CD4-positive, alpha-beta T cell treated with Interleukin-6 at 100 ng/mL for 8 hours (primary cell): ENCODE results near the gene RELN.
"Not testable (repeated sequence)": the region's sequence is repeated elsewhere in the genome, so short reads cannot be mapped to it uniquely, and the experiment has no call there.

Source experiments
- DNase-seq: peaks from one replicate; pipeline ENCODE4 v3.0.0-alpha.2; 2020; ENCODE audit warnings: mixed read lengths, low spot score

The RELN gene

GRCh38 chr7:103560136-103560535 is 429.3 kb downstream of the RELN start:
- no peak for DNase-seq

- DNase-seq, result no peak
These were observed 438.4 kb downstream of the RELN start for GRCh38 chr7:103551016-103551415.

- no peak for DNase-seq
These were observed 439.7 kb downstream of the RELN start for GRCh38 chr7:103549786-103550185.

DNA sequence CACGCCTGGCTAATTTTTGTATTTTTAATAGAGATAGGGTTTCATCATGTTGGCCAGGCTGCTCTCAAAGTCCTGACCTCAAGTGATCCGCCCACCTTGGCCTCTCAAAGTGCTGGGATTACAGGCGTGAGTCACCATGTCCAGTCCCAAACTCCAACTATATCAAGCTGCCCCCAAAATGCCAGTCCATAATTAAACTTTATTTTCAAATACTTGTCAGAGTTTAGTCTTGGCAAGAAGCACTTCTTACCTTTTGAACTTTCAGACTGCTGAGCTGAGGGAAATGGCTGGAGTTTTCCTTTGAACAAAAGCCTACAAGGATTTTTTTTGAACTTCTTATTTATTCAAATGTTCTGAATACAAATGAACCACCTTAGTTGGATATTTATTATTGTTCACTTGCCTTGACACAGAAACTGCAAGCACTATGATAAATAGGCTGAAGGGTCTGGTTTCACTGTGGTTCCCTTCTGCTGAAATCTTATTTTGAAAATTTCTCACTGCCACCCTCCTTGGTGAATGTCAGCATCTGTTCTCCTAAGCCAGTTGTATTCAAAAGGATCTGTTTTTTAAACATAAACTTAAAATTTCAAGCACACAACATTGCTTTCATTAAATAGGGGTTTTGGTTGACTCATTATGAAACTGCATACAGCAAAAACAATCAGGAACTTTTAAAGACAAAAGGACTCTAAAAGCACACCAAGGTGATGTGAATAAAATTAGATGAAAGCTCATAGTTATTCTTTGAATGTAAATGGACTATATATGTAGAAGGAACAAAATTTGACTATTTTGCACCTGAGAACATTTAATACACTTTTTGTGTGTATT is 441.8 kb downstream of the RELN start:
- DNase-seq, result no peak

GRCh38 chr7:103542470-103542869 is 447.0 kb downstream of the RELN start:
- no peak for DNase-seq

DNA sequence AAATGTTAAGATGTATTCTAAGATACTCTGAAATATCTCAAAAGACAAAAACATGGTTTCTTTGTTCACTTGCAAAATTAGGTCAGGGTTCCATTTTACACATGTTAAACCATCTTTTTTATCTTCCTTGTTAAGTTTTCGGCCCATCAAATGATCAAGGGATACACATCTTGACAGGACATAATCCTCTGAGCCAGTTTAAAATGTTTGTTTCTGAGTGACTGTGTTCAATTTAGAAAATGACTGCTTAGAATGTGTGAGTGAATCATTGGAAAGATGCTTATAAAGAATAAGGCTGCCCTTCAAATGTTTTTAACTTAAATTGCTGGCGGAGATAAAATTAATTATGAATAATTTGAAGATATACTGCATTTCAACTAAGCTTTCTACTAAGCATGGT is 447.5 kb downstream of the RELN start:
- DNase-seq, result no peak

DNA sequence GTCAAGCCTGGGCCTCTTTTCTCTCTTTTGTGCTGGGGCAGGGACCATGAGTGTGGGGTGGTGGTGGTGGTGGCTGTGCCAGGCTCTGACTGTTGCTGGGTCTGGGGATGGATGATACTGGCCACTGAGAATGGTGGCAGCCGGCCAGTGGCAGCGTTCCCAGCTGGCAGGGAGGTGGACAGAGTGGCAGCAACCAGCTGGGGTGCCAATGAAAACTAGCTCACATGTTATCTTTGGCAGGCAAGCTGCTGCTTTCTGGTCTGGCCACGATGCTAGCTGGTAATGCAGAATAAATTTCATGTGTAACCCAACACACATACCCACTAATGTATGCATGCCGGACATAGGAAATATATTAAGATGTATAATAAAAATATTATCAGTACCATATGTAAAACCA is 448.4 kb downstream of the RELN start:
- no peak for DNase-seq

- no peak for DNase-seq
These were observed 449.1 kb downstream of the RELN start for GRCh38 chr7:103540338-103540737.

GRCh38 chr7:103539875-103540274 is 449.6 kb downstream of the RELN start:
- no peak for DNase-seq

- DNase-seq, result no peak
These were observed 450.3 kb downstream of the RELN start for GRCh38 chr7:103538964-103539709.

- no peak for DNase-seq
These were observed 455.7 kb downstream of the RELN start for GRCh38 chr7:103533761-103534160.

DNA sequence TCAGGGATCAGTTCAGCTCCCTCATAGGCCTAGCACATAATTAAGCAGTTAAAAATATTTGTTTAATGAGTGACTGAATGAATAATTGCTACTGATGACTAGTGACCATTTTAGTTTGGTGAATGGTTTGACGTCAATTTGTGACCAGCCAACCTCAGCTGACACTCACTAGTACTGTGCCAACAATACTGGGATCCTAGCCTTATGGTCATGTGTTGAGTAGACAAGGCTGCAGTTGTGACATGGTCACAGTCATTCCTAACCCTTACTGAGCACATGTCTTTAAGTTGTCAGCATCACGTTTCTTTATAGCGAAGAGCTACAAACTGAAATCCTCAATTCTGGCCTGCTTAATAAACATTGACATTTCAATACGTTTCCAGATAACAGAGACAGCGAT is 456.5 kb downstream of the RELN start:
- no peak for DNase-seq

DNA sequence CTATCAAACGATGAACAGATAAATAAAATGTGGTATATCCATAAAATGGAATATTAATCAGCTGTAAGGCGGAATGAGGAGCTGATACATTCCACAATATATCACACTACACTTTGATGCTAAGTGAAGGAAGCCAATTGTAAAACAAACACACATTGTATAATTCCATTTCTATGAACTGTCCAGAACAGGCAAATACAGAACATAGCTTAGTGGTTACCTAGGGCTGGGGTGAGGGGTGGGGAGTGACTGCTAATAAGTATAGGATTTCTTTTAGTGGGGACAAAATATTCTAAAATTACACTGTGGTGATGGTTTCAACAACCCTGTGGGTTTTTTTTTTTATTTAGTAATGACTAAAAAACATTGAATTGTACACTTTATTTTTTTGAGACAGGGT is 461.3 kb downstream of the RELN start:
- DNase-seq, result no peak

DNA sequence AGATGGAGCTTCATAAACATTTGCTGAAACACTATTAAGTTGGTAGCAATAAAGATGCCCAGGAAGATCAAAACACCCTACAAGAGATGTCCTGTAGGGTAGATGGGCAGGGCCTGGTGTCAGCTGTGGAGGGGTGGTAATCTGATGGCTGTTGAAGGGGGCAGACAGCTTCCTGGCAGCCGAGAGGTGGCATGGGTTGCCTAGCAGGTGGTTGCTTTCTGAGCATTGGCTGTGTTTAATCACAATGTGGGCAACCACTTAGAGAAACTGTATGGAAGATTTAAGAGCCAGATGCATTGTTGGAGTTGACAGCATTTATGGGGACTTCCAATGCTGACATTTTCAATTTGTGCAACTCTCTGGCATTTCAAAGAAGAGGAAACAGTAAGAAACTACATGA is 463.5 kb downstream of the RELN start:
- no peak for DNase-seq

- no peak for DNase-seq
These were observed 465.2 kb downstream of the RELN start for GRCh38 chr7:103524042-103524907.

- no peak for DNase-seq
These were observed 467.5 kb downstream of the RELN start for GRCh38 chr7:103521937-103522336.

- no peak for DNase-seq
These were observed 484.8 kb downstream of the RELN start for GRCh38 chr7:103504505-103505135.

DNA sequence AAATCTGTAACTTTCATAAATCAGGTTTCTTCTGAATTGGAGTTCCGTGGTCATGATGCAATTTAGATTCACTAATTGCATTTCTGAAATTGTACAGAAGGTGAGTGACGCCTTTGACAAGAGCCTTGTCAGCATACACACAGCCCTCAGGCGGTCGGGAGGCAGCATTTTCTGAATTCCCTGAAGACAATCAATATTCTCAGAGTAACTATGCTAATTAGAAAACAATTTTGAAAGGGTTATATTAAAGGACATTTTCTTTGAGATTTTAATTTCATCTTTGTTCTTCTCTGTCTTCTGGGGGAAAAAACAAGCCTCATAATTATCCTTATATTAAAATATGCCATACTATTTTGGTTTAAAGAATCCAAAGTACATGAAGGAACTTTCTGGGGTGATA is 488.3 kb downstream of the RELN start:
- no peak for DNase-seq

GRCh38 chr7:103499976-103500375 is 489.5 kb downstream of the RELN start:
- no peak for DNase-seq

DNA sequence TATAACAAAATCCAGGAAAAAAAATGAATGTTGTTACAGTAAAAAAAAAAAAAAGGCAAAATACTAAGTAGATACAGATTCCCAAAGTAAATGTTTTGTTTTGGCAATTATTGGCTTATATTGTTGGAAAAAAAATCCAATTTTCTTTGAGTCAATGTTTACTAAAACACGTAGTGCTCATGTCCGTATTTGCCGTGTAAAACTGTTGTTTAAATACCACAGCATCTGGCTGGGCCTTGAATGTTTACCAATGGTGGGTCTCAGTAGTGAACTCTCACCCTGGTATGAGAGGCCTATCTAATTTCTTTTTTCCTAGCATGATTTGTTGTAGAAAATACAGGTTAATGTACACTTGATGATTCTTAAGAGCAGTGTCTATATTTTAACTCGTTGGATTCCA is 502.0 kb downstream of the RELN start:
- no peak for DNase-seq

DNA sequence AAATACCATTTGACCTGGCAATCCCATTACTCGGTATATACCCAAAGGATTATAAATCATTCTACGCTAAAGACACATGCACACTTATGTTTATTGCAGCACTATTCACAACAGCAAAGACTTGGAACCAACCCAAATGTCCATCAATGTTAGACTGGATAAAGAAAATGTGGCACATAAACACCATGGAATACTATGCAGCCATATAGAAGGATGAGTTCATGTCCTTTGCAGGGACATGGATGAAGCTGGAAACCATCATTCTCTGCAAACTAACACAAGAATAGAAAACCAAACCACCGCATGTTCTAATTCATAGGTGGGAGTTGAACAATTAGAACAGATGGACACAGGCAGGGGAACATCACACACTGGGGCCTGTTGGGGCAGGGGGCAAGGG is 502.6 kb downstream of the RELN start:
- not testable (repeated sequence) for DNase-seq

DNA sequence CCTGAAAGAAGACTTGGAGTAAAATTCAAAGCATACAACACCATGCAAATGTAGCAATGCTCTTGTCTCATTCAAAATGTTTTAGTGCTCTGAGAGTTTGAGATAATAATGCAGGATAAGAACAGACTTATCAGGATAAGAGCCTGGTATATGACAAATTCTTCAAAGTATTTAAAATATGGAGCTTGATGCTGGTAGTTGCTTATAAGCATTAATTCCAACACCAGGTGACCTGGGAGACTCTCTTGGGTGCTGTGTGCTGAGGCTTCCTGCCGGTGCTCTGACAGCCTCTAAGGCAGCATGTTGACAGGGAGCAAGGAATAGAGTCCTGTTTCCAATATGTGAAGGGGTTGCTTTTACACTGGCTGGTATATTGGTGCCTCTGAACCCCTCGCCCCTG is 508.7 kb downstream of the RELN start:
- DNase-seq, result no peak
